Measurements from ENCODE around the gene PAX2. TPM values are rescaled to one million over a fixed set of nuclear protein-coding genes. Genes with fewer than 3 reads are reported as not detected.

PAX2 gene
- total RNA-seq, 4 donors from 2014 or later: not detected

GRCh38 chr10:100784126-100784525 is 38.7 kb downstream of the PAX2 start:
- Histone ChIP-seq H3K4me1 (no peaks in the 10 kb centered on the region), H3K27me3 (peaks cover 39% of the 10 kb centered on the region), H3K4me3 (no peak overlapping the region), H3K9me3 (no peaks in the 10 kb centered on the region), H3K27ac (no peak overlapping the region), H3K36me3 (no peaks in the 10 kb centered on the region)
- 78% methylated on average over 3 of the region's 3 CpGs; no CpG with 5 or more reads in 1 of the 2 donors for WGBS, 2 donors (ENCODE audit: low coverage in 1 of 2)
- no peak for DNase-seq
- TF ChIP-seq CTCF (IDR thresholded peaks at IDR 0.05) (no peak), EP300 (IDR thresholded peaks at IDR 0.05; ENCODE audit: low read depth) (no peak), POLR2A (IDR thresholded peaks at IDR 0.05) (no peak), POLR2AphosphoS5 (IDR thresholded peaks at IDR 0.05) (no peak)
- intact Hi-C loops (cut with DNase I; ENCODE audit: low total_unique reads): no loop called here
- in situ Hi-C loops (cut with MboI; ENCODE audit: low pct_ligation_motif_present in 1 of 4, low pct_unique_long_range_greater_than_20kb in 1 of 4, low sequenced_read_pairs in 3 of 4): no loop called here

DNA sequence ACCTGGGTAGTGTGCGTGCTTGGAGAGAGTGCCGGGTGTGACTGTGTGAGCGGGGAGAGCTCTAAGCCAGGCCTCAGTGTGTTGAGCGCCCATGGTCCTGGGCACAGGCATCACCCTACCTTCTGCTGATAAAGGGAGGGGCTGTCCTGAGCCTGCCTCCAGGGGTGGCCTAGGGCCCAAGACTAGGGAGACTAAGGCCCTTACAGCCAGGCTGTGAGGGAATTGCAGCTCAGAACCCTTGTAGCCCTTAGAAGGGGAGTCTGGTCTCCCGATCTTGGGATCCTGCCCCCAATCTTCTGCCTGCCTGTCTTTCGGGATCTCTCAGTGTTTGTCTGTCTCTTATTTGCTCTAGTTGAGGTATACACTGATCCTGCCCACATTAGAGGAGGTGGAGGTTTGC is 41.2 kb downstream of the PAX2 start:
- H3K9me3 ChIP-seq: no peaks in the 10 kb centered on the region
- intact Hi-C loops (cut with DNase I; ENCODE audit: low total_unique reads) (no loop called here), in situ Hi-C loops (cut with MboI; ENCODE audit: low pct_ligation_motif_present in 1 of 4, low pct_unique_long_range_greater_than_20kb in 1 of 4, low sequenced_read_pairs in 3 of 4) (no loop called here)
- DNase-seq: no peak
- H3K27ac ChIP-seq: no peak overlapping the region
- no peak overlapping the region for H3K4me3 ChIP-seq
- no peaks in the 10 kb centered on the region for H3K36me3 ChIP-seq
- no peaks in the 10 kb centered on the region for H3K4me1 ChIP-seq
- peaks cover 31% of the 10 kb centered on the region for H3K27me3 ChIP-seq
- TF ChIP-seq POLR2AphosphoS5 (IDR thresholded peaks at IDR 0.05): no peak
- TF ChIP-seq POLR2A (IDR thresholded peaks at IDR 0.05): no peak
- TF ChIP-seq CTCF (IDR thresholded peaks at IDR 0.05): no peak
- no peak for TF ChIP-seq EP300 (IDR thresholded peaks at IDR 0.05; ENCODE audit: low read depth)
- WGBS, 2 donors (ENCODE audit: low coverage in 1 of 2): 89% methylated on average over 6 of the region's 6 CpGs; no CpG with 5 or more reads in 1 of the 2 donors

DNA sequence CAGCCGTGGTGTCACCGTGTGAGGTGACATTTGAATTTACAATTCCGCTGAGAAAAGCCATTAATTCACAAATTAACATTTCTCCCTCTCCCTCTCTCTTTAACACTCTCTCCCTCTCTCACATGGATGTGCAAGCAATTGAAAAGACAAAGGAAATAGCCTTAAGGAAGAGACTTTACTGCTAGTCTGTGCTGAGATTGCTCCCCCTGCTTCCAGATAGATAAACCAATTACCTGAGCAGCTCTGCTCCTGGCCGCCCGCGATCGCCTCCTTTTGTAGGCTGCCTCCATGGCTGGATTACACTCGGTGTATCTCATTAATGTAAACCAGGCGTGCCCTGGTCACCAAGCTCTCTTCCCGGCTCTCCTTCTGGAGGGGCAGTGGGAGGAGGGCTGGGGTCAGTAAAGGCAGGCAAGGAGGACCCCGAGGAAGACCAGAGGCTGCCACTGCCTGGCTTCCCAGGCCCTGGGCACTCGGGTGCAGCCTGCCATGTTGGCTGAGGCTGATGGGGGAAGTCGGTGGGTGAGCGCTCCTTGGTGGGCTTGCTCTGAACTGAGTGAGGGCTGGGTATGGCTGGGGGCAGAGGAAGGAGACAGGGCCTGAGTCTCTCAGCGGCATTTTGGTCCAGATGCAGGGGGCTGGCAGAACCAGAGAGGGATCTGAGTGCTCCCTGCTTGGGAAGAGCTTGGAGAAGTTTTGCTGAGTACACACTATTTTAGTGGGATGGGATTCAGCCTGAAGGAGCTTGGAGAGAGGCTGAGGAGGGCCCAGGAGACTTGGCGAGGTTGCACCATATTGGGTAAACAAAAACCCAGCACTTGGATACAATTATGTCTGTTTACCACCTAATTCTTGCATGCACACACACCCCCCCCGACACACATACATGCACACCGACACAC is 42.9 kb downstream of the PAX2 start:
- no peak overlapping the region for H3K27ac ChIP-seq
- intact Hi-C loops (cut with DNase I; ENCODE audit: low total_unique reads) (no loop called here), in situ Hi-C loops (cut with MboI; ENCODE audit: low pct_ligation_motif_present in 1 of 4, low pct_unique_long_range_greater_than_20kb in 1 of 4, low sequenced_read_pairs in 3 of 4) (no loop called here)
- no peaks in the 10 kb centered on the region for H3K36me3 ChIP-seq
- H3K27me3 ChIP-seq: peaks cover 35% of the 10 kb centered on the region
- no peak for TF ChIP-seq POLR2A (IDR thresholded peaks at IDR 0.05)
- TF ChIP-seq POLR2AphosphoS5 (IDR thresholded peaks at IDR 0.05): no peak
- TF ChIP-seq CTCF (IDR thresholded peaks at IDR 0.05): no peak
- no peak for TF ChIP-seq EP300 (IDR thresholded peaks at IDR 0.05; ENCODE audit: low read depth)
- no peaks in the 10 kb centered on the region for H3K4me1 ChIP-seq
- H3K9me3 ChIP-seq: no peaks in the 10 kb centered on the region
- DNase-seq: no peak
- no peak overlapping the region for H3K4me3 ChIP-seq
- 64 to 69% methylated on average over 4 to 18 of the region's 18 CpGs for WGBS, 2 donors (ENCODE audit: low coverage in 1 of 2)

DNA sequence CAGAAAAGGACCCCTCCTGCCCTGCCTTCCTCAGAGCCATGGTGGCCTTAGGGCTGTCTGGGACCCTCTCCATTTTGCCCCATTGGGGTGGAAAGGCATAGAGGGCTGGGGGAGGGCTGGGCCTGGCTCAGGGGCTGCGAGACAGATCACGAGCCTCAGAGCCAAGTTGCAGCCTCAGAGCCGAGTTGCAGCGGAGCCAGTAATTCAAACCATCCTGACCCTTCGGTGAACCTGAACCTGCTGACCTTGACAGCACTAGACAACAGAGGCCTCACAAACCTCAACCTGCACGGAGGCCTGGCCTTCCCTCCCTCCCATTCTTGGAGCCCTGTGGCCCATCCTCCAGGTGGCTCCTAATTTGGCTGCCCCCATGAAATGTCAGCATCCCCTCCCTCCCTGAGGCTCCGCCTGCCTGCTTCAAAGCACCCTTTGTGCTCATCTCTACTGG is 45.4 kb downstream of the PAX2 start:
- no peak for DNase-seq
- intact Hi-C loops (cut with DNase I; ENCODE audit: low total_unique reads) (no loop called here), in situ Hi-C loops (cut with MboI; ENCODE audit: low pct_ligation_motif_present in 1 of 4, low pct_unique_long_range_greater_than_20kb in 1 of 4, low sequenced_read_pairs in 3 of 4) (no loop called here)
- H3K27ac ChIP-seq: no peak overlapping the region
- H3K36me3 ChIP-seq: no peaks in the 10 kb centered on the region
- WGBS, 2 donors (ENCODE audit: low coverage in 1 of 2): 44% methylated on average over 7 of the region's 7 CpGs; no CpG with 5 or more reads in 1 of the 2 donors
- H3K27me3 ChIP-seq: peaks cover 30% of the 10 kb centered on the region
- no peaks in the 10 kb centered on the region for H3K9me3 ChIP-seq
- TF ChIP-seq EP300 (IDR thresholded peaks at IDR 0.05; ENCODE audit: low read depth) (no peak), POLR2A (IDR thresholded peaks at IDR 0.05) (no peak), CTCF (IDR thresholded peaks at IDR 0.05) (no peak), POLR2AphosphoS5 (IDR thresholded peaks at IDR 0.05) (no peak)
- H3K4me3 ChIP-seq: no peak overlapping the region
- H3K4me1 ChIP-seq: no peaks in the 10 kb centered on the region
